H4 (cell line): ENCODE data around the gene SERPINA5. TPM values are rescaled to one million over a fixed set of nuclear protein-coding genes. Genes with fewer than 3 reads are reported as not detected.

Source experiments
- DNase-seq: peaks from one replicate; pipeline ENCODE4 v3.0.0-alpha.2; 2015; ENCODE audit warnings: low spot score
- total RNA-seq: library from RNA; depleted of rRNA; stranded (reverse); fragments of >200 nt; shearing (Covaris generic); gene quantifications from 2 replicates; pipeline ENCODE4 v1.2.3, GENCODE V29; 2014; rRNA removed

SERPINA5 gene, protein sequence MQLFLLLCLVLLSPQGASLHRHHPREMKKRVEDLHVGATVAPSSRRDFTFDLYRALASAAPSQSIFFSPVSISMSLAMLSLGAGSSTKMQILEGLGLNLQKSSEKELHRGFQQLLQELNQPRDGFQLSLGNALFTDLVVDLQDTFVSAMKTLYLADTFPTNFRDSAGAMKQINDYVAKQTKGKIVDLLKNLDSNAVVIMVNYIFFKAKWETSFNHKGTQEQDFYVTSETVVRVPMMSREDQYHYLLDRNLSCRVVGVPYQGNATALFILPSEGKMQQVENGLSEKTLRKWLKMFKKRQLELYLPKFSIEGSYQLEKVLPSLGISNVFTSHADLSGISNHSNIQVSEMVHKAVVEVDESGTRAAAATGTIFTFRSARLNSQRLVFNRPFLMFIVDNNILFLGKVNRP
- 1.6 and 1.7 TPM in 2 replicates for total RNA-seq

DNA sequence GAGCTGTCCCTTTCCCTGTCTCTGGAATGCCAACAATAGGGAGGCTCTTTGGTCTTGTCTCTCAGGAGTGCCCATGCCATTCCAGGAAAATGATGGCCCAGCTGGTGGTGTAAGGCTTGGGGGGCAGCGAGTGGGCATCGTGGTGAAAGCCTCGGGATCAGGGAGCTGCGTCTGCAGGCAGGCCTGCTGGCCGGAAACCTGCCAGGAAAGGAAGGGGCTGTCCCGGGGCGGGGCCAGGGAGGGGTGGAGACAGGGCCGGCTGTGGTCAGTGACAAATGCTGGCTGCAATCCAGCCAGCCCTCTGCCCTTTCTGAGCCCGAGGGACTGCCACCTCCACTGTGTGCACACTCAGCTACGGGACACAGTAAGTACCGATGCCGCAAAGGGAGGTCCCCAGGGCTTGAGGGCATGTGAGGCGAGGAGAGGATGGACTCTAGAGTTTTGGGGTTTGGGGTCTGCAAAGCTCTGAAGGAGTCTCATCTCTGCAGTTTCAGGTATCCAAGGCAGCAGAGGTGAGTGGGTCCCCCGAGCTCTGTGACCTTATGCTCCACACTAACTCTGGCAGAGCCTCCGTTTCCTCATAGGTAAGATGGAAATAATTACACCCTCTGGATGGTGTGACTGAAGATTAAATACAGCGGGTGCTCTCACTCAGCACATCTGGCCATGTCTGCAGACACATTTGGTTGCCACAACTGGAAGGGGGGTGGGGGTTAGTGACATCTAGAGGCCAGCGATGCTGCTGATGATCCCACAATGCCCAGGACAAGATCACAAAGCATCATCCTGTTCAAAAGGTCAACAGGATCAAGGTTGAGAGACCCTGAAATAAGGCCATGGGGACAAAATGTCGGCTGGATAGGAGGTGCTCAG lies at the start of gene SERPINA5:
Gene SERPINA5 (plus strand): TSS at position 300 of the 873 bp plus-strand sequence. CDS start 5,937 bp downstream, outside the sequence.
- no peak for DNase-seq

DNA sequence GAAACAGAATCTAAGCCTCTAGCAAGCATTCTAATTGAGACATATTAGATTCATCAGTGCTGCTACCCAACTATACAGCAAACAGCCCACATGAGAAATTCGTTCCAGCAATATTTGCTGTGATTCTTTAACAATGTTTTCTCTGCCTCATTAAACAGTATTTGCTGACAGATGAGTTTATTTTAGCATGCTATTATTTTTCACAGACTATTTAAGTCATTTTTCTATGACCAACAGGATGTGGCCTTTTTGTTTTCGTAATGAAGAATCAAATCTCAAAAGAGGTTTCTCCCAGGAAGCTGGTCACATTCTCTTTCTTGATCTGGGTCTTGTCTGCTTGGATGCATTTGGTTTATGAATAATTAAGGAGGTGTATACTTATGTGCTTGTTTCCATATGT lies 48.8 kb upstream of the SERPINA5 start:
- DNase-seq: peak; percentile 25

DNA sequence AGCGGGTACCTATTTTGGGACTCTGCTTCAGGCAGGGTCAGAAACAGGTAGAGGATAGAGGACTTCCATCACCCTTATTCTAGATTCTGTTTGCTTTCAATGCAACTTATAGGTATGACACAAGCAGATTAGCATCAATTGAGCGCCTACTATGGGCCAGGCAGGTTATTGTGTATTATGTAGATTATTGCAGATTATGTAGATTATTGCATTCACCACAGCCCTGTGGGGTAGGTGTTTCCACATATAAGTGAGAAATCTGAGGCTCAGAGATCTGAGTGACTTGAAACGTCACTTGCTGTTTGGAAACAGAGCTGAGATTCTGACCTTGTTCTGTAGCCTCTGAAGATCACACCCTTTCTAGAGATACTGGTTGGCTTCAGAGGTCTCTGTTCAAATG lies 45.7 kb upstream of the SERPINA5 start:
- no peak for DNase-seq

DNA sequence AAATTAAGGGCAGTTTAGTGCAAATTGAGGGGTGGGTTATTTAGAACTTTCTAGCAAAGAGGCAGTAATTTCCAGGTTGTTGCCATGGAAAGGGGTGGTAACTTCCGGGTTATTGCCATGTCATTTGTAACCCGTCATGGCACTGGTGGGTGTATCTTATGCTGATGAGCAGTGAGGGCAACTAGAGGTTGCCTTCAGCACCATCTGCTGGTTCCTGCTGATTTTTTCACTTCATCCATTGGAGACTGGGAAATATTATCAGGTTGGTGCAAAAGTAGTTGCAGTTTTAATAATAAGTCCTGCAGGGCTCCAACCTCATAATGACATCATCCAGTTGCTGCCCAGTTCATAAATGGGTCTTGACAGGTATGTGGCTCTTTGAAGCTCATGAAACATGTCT lies 44.4 kb upstream of the SERPINA5 start:
- peak; percentile 43 for DNase-seq

DNA sequence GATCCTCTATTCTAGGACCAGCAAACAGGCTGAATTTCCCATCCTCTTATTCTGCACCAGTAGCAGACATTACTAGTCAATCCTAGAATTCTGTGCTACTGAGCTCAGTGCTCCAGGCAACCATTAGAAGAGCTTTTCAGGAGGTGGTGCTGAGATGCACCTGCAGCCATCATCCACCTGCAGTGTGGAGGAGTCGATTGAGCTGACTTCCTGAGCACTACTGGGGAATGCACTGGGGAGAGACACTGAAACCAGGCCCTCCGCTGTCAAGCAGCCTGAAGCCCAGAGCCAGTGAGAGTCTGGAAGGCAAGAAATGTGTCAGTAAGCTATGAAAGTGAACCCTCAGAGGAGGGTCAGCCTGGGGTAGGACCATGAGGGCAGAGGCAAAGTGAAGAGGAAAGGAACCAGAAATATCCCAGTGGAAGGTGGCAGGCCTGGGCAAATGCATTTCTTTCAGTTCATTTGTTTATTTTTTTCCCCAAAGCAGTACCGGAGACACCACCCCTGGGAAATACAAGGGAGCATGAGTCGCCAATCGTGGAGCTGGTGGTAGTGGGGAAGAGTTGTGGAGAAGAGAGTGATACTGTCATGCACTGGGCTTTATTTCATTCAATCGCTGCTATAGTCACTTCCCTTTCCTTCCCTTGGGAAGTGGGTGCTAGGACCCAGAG lies 43.0 kb upstream of the SERPINA5 start:
- DNase-seq: no peak

DNA sequence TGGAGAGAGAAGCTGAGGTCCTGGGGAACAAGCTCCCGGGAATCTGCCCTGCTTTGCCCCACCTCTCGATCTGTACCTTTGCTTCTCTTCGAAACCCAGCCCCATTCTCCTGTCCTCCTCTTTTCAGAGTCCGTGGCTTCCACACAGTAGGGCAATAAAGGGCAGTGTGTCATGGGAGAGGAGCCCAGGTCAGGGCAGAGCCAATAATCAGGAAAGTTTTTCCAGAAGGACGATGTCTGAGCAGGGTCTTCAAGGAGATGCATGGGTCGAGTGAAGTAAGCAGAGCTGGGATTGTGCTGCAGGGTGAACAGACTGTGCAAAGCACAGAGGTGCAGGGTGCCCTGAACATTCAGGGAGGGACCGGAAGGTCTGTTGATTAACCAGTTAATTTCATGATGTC lies 42.0 kb upstream of the SERPINA5 start:
- DNase-seq: no peak

DNA sequence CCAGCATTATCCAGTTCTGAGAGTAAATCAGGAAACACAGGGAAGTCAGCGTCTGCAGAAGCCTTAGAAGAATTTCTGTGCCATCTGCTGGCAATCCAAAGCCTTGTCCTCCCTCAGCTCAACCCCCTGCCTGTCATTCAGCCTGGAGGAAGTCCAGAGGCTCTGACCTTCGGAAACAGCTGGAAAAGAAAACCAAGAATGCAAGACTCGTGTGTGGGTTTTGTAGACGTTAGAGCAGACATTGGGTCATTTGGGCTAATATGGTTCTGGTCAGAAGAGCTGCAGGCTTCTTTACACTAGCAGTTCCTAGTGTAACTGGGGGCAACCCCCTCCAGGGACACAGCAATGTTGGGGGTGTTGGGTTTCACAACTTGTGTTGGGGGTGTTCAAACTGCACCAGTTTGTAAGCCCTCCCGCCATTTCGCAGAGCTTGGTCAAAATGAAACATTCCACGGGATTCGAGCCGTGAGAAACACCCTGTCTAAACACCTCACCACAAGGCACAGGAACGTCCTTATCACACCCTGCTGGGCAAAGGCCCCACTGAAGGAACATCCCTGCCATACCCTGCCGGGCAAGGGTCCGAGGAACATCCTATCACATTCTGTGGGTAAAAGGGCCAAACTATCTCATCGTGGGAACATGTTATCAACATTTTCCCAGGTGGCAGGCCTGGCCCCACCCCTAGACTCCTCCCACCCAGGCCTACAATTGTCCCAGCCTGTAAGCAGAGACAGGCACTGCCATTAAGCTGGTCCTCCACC lies 41.0 kb upstream of the SERPINA5 start:
- DNase-seq: no peak

DNA sequence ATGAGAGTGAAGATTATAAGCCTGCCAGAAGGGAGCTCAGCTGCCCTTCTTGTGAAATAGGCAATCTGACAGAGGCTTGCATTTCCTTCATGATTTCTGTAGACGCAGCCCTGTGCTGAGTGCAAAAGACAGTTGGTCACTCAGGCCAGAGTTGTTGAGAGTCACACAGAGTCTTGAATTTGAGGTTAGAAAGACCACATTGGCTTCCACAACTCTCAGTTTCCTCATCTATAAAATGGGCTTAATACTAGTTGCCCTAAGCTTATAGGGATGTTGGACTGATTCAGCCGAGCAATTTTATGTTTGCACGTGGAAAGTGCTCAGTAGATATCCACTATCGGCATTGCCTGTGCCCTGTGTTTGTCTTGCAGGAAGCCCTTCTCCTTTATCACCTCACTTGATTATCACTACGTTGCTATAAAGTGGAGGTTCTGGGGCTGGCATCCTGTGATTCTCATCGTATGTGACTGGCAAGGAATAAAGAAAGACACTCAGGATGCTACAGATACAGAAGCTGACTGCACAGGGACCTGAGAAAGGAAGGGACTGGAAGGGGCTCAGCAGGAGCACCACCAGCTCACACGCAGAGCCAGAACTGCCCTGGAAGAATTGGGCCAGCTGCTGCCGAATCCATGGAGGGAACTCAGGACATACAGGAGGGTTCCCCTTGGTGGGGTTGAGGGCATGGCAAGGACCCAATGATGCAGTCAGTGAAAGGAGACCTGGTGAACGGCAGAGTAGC lies 39.8 kb upstream of the SERPINA5 start:
- no peak for DNase-seq

DNA sequence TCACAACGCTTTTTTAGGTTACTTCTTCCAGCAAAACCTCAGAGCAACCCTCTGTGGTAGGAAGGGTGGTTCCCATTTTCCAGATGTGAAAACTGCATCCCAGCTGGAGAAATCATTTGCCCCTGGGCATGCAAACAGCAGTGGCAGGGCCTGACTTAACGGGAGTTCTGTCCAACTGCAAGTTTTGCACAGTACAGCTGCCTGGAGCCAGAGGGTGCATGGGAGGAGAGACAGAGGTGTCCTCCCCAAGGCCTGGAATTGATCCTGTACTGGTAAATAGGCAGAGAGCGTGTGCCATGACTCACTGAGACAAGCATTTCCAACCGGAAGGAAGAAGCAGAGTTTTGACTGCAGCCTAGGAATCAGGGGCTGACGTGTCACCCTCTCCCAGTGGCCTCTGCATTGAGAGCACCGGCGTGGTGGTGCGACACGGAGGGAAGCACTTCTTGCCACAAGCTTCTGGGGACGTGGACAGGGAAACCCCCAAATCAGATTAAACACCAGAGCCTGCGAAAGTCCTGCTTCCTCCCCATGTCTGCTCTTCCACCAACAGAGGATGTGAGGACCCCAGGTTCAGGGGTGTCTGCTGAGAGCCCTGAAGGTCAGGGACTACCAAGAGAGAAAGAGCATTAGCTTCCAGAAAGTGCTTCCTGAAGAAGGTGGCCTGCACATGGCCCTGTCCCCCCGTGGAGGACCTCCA lies 39.0 kb upstream of the SERPINA5 start:
- no peak for DNase-seq

DNA sequence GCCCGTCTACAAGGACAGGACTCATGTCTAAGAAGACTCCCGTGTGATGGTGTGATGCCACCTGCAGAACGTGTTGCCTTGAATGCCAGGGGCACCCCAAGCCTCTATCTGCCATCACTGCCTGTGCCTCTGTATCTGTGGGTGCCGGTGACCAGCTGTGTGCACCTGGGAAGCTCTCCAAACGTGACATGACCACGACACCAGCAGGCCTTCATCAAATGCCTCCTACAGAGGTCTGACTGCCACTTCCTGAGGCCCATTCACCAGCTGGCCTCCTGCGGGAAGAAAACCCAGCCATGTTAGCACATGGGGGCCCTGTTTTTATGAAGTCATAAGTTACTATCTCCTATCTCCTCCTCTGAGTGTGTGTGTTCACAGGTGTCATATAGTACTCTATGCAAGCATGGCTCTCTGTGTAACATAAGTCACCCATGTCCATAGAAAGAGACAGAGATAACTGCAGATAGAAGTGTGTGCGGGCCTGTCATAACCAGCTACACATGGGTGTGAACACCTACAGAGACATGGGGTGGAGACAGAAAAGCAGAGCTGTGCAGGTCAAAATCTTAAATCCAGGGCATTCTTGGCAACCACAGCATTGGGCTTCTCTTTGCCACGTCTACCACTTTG lies 38.3 kb upstream of the SERPINA5 start:
- DNase-seq: no peak

DNA sequence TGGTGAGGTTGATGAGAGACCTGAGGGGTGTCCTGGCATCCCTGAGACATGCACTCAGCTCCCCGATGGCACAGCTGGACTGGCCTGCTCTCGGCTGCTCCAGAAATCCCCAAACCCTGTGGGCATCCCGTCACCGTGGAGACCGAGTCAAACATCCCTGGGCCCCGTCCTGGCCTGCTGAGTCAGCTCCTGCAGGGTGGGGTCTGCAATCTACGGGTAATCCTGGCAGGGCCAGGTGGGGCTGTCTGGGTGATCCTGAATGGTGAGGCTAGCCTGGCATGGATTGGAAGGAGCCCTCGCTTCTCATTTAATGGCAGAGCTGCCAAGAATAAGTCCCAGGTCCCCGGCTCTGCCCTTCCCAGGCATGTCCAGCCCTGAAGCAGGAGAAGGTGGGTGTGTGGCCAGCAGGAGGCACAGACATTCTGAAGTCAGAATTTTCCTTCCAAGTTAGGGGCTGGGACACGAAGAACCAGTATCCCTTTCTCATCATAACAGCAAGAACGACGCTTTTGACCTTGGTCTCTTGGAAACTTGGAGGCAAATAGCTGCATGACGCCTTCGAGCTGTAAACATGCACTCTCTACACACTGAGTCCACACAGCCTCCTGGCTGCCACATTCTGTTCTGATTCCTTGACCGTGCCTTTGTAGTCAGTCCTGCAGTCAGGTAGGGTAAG lies 37.6 kb upstream of the SERPINA5 start:
- DNase-seq: no peak

DNA sequence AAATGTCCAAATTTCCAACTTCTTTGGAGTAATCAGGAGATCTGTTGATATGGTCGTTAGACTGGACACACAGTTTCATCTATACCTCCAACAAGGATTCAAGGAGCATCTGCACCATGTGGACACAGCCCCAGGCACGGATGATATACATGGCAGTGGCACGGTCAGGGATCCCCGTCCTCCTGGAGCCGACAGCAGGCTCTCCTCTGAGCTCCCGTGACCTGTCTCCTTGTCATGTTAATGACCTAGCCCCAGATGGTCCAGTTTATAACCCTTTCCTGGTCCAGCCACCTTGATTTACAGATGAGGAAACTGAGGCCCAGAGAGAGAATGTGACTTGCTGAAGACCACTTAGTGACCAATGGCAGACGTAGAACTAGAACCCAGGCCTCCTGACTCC lies 36.5 kb upstream of the SERPINA5 start:
- no peak for DNase-seq

DNA sequence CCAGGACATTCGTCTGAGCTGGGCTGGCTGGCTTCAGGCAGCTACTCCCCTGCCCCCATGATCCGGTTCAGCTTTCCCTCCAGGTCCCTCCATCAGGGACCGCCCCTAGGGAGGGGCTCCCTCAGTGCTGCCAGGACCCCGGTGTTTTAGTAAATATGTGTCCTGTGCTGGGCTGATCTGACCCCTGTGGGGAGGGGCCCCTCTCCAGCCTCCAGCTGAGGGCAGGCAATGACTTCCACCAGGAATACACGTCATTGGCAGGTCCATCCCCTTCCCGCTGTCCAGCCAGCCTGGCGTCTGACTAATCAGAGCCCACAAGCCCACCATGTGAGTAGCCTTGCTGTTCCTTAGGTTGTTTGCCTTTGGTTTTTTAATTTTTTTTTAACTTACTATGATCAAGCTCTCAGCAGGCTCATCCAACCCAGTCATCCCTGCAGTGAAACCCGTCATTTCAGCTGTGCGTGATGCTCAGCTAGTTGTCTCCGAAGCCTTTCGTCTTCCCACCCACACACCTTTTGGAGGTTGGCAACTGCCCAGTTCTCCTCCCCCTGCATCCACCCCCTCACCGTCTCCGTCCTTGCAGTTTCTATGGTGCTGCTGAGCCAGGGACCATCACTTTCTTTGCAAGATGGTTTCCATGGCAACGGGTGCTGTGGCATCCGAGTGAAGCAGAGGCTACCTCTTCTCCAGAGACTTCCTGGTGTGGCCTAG lies 35.9 kb upstream of the SERPINA5 start:
- no peak for DNase-seq

DNA sequence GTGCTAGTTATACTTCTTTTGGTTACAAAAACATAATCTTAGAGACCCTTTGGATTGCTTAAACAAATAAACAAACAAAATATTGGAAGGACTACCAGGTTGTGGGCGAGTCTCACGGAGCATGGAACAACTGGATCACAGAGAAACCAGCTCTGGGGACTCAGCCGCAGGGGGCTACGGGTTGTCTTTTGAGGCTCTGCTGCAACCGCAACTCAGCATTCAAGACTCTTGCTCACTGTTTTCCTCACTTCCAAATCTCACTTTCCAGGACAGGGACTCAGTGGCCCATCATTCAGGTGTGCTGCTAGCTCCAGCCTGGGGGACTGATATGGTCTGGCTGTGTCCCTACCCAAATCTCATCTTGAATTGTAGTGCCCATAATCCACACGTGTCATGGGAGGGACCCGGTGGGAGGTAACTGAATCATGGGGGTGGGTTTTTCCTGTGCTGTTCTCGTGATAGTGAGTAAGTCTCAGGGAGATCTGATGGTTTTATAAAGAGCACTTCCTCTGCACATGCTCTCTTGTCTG lies 34.0 kb upstream of the SERPINA5 start:
- DNase-seq: no peak

DNA sequence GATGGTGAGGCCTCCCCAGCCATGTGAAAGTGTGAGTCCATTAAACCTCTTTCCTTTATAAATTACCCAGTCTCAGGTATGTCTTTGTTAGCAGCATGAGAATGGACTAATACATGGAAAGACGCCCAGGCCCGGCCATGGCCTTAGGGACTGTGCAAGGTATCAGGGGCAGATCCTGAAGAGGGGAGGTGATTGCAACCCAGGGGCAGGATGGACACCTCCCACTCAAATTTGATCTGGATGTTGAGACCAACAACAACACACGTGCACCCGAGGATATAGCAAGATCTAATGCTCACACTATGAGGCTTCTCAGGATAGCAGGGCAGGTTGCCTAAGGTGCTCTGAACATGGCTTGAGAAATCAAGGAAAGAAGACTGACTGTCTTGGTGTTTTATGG lies 33.5 kb upstream of the SERPINA5 start:
- no peak for DNase-seq

DNA sequence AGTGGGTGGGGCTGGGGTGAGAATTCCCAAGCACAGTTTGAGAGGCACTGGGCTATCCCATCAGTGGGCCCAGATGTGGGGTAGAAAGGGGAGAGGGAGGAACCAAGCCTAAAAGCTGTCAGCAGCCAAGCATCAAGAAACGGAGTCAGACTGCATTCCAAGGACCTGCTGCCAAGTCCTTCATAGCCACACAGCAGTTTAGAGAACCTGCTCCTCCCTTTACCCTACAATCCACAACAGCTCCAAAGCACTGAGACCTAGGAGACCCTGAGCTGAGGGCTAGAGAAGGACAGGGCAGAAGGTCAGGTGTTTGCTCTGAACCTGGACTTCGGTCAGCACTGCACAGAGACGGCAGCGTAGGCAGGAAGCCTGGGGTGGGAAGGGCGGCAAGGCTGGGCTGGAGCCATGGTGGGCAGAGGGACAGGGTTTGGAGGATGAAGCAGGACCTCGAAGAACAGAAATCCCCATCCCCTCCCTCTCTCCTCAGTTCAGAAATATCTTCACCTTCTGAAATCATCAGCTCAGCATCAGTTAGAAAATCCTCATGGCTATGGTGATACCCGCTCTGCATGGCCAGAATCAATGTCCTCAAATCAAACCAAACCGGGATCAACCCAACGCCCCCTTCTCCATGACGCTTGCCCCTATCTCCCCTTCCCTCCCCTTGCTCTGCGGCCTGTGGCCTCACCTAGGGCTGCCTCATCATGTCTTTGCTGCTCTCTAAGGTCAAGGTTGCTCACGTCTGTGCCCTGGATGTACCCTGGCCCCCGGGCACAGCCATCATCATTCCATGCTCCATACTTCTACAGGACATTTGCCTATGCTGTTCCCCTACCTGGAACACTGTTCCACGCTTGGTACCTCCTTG lies 32.9 kb upstream of the SERPINA5 start:
- DNase-seq: no peak
